ENCODE data around the gene NPAS4.

NPAS4 gene

GRCh38 chr11:66411323-66411722, 9.5 kb upstream of the NPAS4 start:
- no peak overlapping the region for H3K4me3 ChIP-seq (ENCODE audit: low read length)
- TF ChIP-seq CTCF (conservative IDR thresholded peaks at IDR 0.05; ENCODE audit: low read length), result no peak
- DNase-seq (ENCODE audit: low read depth), result no peak

GRCh38 chr11:66412110-66412509, 8.7 kb upstream of the NPAS4 start:
- H3K4me3 ChIP-seq (ENCODE audit: low read length), result no peak overlapping the region
- no peak for TF ChIP-seq CTCF (conservative IDR thresholded peaks at IDR 0.05; ENCODE audit: low read length)
- no peak for DNase-seq (ENCODE audit: low read depth)

GRCh38 chr11:66413167-66413566, 7.7 kb upstream of the NPAS4 start:
- no peak for DNase-seq (ENCODE audit: low read depth)
- TF ChIP-seq CTCF (conservative IDR thresholded peaks at IDR 0.05; ENCODE audit: low read length), result no peak
- no peak overlapping the region for H3K4me3 ChIP-seq (ENCODE audit: low read length)

- no peak for TF ChIP-seq CTCF (conservative IDR thresholded peaks at IDR 0.05; ENCODE audit: low read length)
- no peak for DNase-seq (ENCODE audit: low read depth)
- no peak overlapping the region for H3K4me3 ChIP-seq (ENCODE audit: low read length)
Measured at GRCh38 chr11:66414120-66414934, 6.5 kb upstream of the NPAS4 start.

- DNase-seq (ENCODE audit: low read depth), result no peak
- no peak for TF ChIP-seq CTCF (conservative IDR thresholded peaks at IDR 0.05; ENCODE audit: low read length)
- H3K4me3 ChIP-seq (ENCODE audit: low read length), result no peak overlapping the region
Measured at GRCh38 chr11:66415423-66415822, 5.4 kb upstream of the NPAS4 start.

GRCh38 chr11:66417000-66417399, 3.8 kb upstream of the NPAS4 start:
- no peak for TF ChIP-seq CTCF (conservative IDR thresholded peaks at IDR 0.05; ENCODE audit: low read length)
- no peak for DNase-seq (ENCODE audit: low read depth)

More at GRCh38 chr11:66417000-66417399, 3.8 kb upstream of the NPAS4 start:
- no peak overlapping the region for H3K4me3 ChIP-seq (ENCODE audit: low read length)

All from AG10803 (cell line).